Esophagus squamous epithelium (tissue), 5 donors: Measurements from ENCODE around the gene GMEB2. TPM values are rescaled to one million over a fixed set of nuclear protein-coding genes. Genes with fewer than 3 reads are reported as not detected.

Source experiments
- DNase-seq: peaks from one replicate; lab custom pipeline; 2025; lab: John Stamatoyannopoulos, UW
- H3K27ac ChIP-seq, 4 donors: fragments of 200-600 bp; sonication (generic); one replicate each; pipeline ENCODE4 v1.5.1; 2016 to 2019; ENCODE audit warnings: mild to moderate bottlenecking in 1 of 4
- H3K27me3 ChIP-seq, 4 donors: fragments of 200-600 bp; sonication (generic); 1 replicate in 3 of 4; 2 replicates in 1 of 4; pipeline versions ENCODE4 v1.5.1 to v1.6.0; 2017 to 2021; ENCODE audit warnings: antibody characterized with exemption in 1 of 4
- H3K36me3 ChIP-seq, 3 donors: fragments of 200-600 bp; sonication (generic); one replicate each; pipeline ENCODE4 v1.5.1; 2016 to 2019
- H3K4me1 ChIP-seq, 3 donors: fragments of 200-600 bp; sonication (generic); one replicate each; pipeline ENCODE4 v1.5.1; 2017 to 2019
- H3K4me3 ChIP-seq, 4 donors: fragments of 200-600 bp; sonication (generic); 1 replicate in 3 of 4; 2 replicates in 1 of 4; pipeline ENCODE4 v1.5.1; 2016 to 2019; ENCODE audit warnings: mild to moderate bottlenecking in 2 of 4, moderate library complexity in 1 of 4
- H3K9me3 ChIP-seq, 3 donors: fragments of 200-600 bp; sonication (generic); one replicate each; pipeline ENCODE4 v1.5.1; 2016 to 2019
- CTCF ChIP-seq, 6 experiments: fragments of 450-650 bp in 4 of 6; fragments of 200-600 bp in 2 of 6; sonication (generic) in 2 of 6; IDR thresholded peaks; one replicate each; pipeline ENCODE4 v1.5.1; 2016 to 2019; ENCODE audit warnings: antibody characterized with exemption in 6 of 6, mild to moderate bottlenecking in 4 of 6, moderate library complexity in 4 of 6
- POLR2A ChIP-seq, 4 donors: fragments of 450-650 bp; IDR thresholded peaks; one replicate each; pipeline ENCODE4 v1.6.1; 2017; ENCODE audit warnings: antibody characterized with exemption in 4 of 4, mild to moderate bottlenecking in 4 of 4, moderate library complexity in 3 of 4
- WGBS, 2 donors: methylation state at CpG; one replicate each; pipeline ENCODE4 v1.1.5; 2018; 5-methylcytosine and 5-hydroxymethylcytosine counted together
- intact Hi-C: fragments of 100-400 bp; cut with DNase I; formaldehyde crosslinking; loops from one replicate; pipeline ENCODE4 v1.15.0; 2022
- total RNA-seq, 4 donors: library from RNA; depleted of rRNA; stranded (reverse); fragments of >200 nt; gene quantifications; one replicate each; pipeline ENCODE4 v1.1.0, GENCODE V29; 2016
- donor health status: DM: yes; HTN: yes; CAD: no.

The GMEB2 gene
- total RNA-seq, 4 donors from 2014 or later, result 7.2 to 12.0 (median 11.0) TPM

- Histone ChIP-seq H3K9me3 (no peaks in the 10 kb centered on the region), H3K27me3 (no peaks in the 10 kb centered on the region), H3K4me1 (peaks cover 12 to 39% (median 17%) of the 10 kb centered on the region in 3 donors), H3K27ac (peak overlapping the region; percentile 97 to 100 (median 98)), H3K36me3 (no peaks in the 10 kb centered on the region), H3K4me3 (peak overlapping the region; percentile 83 to 98 (median 96))
- peak; percentile 75 for DNase-seq
- TF ChIP-seq POLR2A (IDR thresholded peaks at IDR 0.05) (peak in 3 of 4 donors; percentile 56 to 85 (median 70)), CTCF (IDR thresholded peaks at IDR 0.05) (no peak)
- intact Hi-C loops, result no loop called here
- WGBS, 2 donors, result 0% methylated on average over 8 to 22 of the region's 68 CpGs
Measured at GRCh38 chr20:63627129-63627750, 339 bp upstream of the GMEB2 start.

- WGBS, 2 donors, result 11 to 26% methylated on average over 11 to 16 of the region's 36 CpGs
- intact Hi-C loops, result no loop called here
- no peak for DNase-seq
Measured at GRCh38 chr20:63625771-63626423, 1.0 kb downstream of the GMEB2 start.

GRCh38 chr20:63624486-63624885, 2.4 kb downstream of the GMEB2 start:
- H3K27me3 ChIP-seq, result no peaks in the 10 kb centered on the region
- 79 to 91% methylated on average over 6 to 15 of the region's 15 CpGs for WGBS, 2 donors
- no peak overlapping the region for H3K27ac ChIP-seq
- H3K4me1 ChIP-seq, result peaks cover 12 to 46% (median 20%) of the 10 kb centered on the region in 3 donors
- TF ChIP-seq POLR2A (IDR thresholded peaks at IDR 0.05) (no peak), CTCF (IDR thresholded peaks at IDR 0.05) (no peak)
- intact Hi-C loops, result no loop called here
- H3K36me3 ChIP-seq, result peaks cover 0 to 5% (median 0%) of the 10 kb centered on the region in 3 donors
- no peaks in the 10 kb centered on the region for H3K9me3 ChIP-seq
- DNase-seq, result no peak
- no peak overlapping the region for H3K4me3 ChIP-seq

More at GRCh38 chr20:63625771-63626423, 1.0 kb downstream of the GMEB2 start:
- Histone ChIP-seq H3K27ac (peak overlapping the region; percentile 95 to 100 (median 98)), H3K36me3 (no peaks in the 10 kb centered on the region), H3K4me3 (peak overlapping the region; percentile 83 to 98 (median 96)), H3K4me1 (peaks cover 12 to 43% (median 20%) of the 10 kb centered on the region in 3 donors), H3K27me3 (no peaks in the 10 kb centered on the region), H3K9me3 (no peaks in the 10 kb centered on the region)
- no peak for TF ChIP-seq POLR2A (IDR thresholded peaks at IDR 0.05)

- TF ChIP-seq CTCF (IDR thresholded peaks at IDR 0.05), result no peak
- TF ChIP-seq POLR2A (IDR thresholded peaks at IDR 0.05), result no peak
- H3K9me3 ChIP-seq, result no peaks in the 10 kb centered on the region
- intact Hi-C loops, result no loop called here
- no peak overlapping the region for H3K4me3 ChIP-seq
- DNase-seq, result no peak
- peaks cover 0 to 23% (median 0%) of the 10 kb centered on the region in 3 donors for H3K36me3 ChIP-seq
- H3K27ac ChIP-seq, result no peak overlapping the region
- peaks cover 5 to 28% (median 10%) of the 10 kb centered on the region in 3 donors for H3K4me1 ChIP-seq
- H3K27me3 ChIP-seq, result no peaks in the 10 kb centered on the region
- 90 to 94% methylated on average over 14 of the region's 14 CpGs for WGBS, 2 donors
Measured at GRCh38 chr20:63622732-63623131, 4.2 kb downstream of the GMEB2 start.

GRCh38 chr20:63622096-63622495, 4.8 kb downstream of the GMEB2 start:
- TF ChIP-seq POLR2A (IDR thresholded peaks at IDR 0.05) (no peak), CTCF (IDR thresholded peaks at IDR 0.05) (no peak)
- Histone ChIP-seq H3K4me3 (no peak overlapping the region), H3K27ac (no peak overlapping the region), H3K9me3 (no peaks in the 10 kb centered on the region), H3K27me3 (no peaks in the 10 kb centered on the region), H3K36me3 (peaks cover 0 to 29% (median 0%) of the 10 kb centered on the region in 3 donors), H3K4me1 (peaks cover 5 to 24% (median 10%) of the 10 kb centered on the region in 3 donors)
- intact Hi-C loops, result no loop called here
- no peak for DNase-seq
- WGBS, 2 donors, result 80 to 93% methylated on average over 4 of the region's 4 CpGs
